ENCODE results near the gene PCBP3. TPM values are rescaled to one million over a fixed set of nuclear protein-coding genes. Genes with fewer than 3 reads are reported as not detected.

Gene PCBP3
- total and polyA plus RNA-seq, 12 donors = 1.7 to 15.8 (median 4.7) TPM

DNA sequence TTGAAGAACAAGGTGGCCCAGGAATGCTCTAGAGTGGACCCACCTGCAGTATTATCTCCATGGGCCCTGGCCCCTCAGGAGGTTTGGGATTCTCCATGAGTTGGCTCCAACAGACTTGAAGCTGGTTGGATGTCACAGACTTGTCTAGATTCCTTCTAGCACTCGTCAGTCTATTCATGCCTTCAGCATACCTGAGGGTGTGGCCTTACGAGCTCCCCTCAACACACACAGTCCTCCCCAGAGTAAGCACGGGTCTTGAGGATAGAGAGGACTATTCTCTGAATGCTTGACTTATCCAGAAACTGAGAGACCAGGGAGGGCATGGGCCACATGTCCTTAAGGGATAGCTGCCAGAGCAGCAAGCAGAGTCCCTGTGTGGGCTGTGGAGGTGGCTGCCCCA is 292.1 kb downstream of the PCBP3 start:
- Histone ChIP-seq H3K27me3 (no peaks in the 10 kb centered on the region), H3K4me3 (no peak overlapping the region), H3K27ac (no peak overlapping the region), H3K4me1 (replicated peaks in 1 of 2) (no peaks in the 10 kb centered on the region), H3K9me3 (replicated peaks in 1 of 3) (peaks cover 0 to 10% (median 0%) of the 10 kb centered on the region in 3 donors), H3K36me3 (replicated peaks in 1 of 2) (no peaks in the 10 kb centered on the region)
- 65 to 83% (median 74%) methylated on average over 3 of the region's 3 CpGs for WGBS, 4 donors
- TF ChIP-seq POLR2A (IDR thresholded peaks at IDR 0.05) (no peak), CTCF (IDR thresholded peaks at IDR 0.05) (no peak)
- no peak for DNase-seq
- intact Hi-C loops (cut with DNase I) = no loop called here

DNA sequence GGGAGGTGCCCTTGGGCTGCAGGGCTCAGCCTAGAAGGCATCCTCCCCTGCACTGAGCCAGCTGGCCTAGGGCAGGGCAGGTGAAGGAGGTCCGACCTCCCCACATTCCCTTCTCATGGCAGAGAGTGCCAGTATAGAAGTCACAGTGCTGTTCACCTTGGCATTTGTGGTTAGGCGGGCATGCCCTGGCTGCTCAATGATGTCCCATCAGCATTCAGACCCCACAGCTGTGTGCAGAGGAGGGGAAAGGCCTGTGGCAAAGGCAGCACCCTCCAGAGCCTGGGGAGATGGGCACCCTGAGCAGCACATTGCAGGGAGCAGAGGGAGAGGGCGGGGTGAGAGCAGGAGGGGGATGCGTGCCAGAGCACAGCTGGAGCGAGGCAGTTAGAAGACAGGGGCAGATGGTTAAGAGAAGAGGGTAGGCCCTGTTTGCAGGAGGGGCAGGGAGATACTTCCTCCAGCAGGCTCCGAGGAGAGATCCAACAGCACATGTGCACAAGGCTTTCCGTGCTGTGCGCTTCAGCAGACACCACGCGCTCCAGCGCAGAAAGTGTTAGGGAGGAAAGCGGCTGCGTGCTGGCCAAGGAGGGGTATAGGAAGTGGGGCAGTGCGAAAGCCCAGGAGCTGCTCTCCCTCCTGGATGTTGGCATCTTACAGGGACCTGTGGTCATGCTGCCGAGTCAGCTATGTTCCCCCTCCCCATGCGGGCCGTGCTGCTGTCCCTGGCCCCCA is 294.4 kb downstream of the PCBP3 start:
- intact Hi-C loops (cut with DNase I) = no loop called here
- no peak for DNase-seq
- 76 to 97% (median 88%) methylated on average over 13 to 17 of the region's 17 CpGs for WGBS, 4 donors
- Histone ChIP-seq H3K27ac (no peak overlapping the region), H3K9me3 (replicated peaks in 1 of 3) (peaks cover 0 to 10% (median 0%) of the 10 kb centered on the region in 3 donors), H3K4me3 (no peak overlapping the region), H3K27me3 (no peaks in the 10 kb centered on the region), H3K36me3 (replicated peaks in 1 of 2) (no peaks in the 10 kb centered on the region), H3K4me1 (replicated peaks in 1 of 2) (no peaks in the 10 kb centered on the region)
- no peak for TF ChIP-seq CTCF (IDR thresholded peaks at IDR 0.05)
- no peak for TF ChIP-seq POLR2A (IDR thresholded peaks at IDR 0.05)

DNA sequence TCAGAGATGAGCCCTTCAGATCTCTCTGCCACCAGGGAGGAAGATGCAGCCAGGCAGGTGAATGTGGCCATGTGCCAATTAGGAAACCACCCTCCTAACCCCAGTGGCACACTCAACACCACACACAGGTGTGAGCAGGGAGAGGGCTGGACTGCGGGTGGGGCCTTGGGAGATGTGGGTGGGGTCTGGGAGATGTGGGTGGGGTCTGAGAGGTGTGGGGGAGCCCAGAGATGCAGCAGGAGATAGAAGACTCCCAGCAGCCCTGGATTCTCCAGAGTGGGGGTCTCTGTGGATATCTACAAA is 294.9 kb downstream of the PCBP3 start:
- Histone ChIP-seq H3K4me1 (replicated peaks in 1 of 2) (no peaks in the 10 kb centered on the region), H3K27me3 (no peaks in the 10 kb centered on the region), H3K9me3 (replicated peaks in 1 of 3) (peaks cover 0 to 10% (median 0%) of the 10 kb centered on the region in 3 donors), H3K27ac (no peak overlapping the region), H3K36me3 (replicated peaks in 1 of 2) (no peaks in the 10 kb centered on the region), H3K4me3 (no peak overlapping the region)
- TF ChIP-seq CTCF (IDR thresholded peaks at IDR 0.05) (no peak), POLR2A (IDR thresholded peaks at IDR 0.05) (no peak)
- no peak for DNase-seq
- 78 to 100% (median 97%) methylated on average over 1 of the region's 1 CpG for WGBS, 4 donors
- intact Hi-C loops (cut with DNase I) = no loop called here

DNA sequence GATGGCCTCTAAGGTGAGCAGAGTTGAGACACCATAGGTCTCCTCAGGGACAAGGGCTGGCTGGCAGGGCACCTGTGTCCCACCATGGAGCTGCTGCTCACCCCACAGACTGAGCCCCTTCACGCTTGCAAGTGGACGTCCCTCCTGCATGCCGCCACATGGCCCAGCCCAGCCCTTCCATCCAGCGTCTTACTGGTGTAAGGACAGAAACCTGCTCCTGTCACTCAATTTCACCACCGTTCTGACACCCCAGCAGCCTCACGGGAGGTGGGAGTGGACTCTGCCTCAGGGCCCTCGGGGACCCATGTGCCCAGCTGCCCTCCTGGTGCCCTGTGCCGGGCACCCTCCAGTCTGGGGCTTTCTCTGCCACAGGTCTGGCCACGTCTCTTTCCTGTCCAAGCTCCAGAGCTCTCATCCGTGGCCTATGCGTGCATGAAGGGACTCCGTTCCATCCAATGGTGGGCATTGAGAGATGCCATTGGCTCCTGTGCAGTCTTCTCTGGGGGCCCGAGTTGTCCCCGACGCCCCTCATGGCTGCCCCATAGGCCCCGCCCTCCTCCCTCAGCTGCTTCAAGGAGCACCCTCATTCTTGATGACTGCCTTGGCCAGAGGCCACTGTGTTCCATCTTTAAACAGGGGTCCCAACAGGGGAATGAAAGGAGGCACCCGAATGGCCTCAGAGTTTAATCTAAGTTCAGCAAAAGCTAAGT is 295.4 kb downstream of the PCBP3 start:
- no peak overlapping the region for H3K27ac ChIP-seq
- no peak for TF ChIP-seq POLR2A (IDR thresholded peaks at IDR 0.05)
- no peak for TF ChIP-seq CTCF (IDR thresholded peaks at IDR 0.05)

More for the DNA sequence above, 295.4 kb downstream of the PCBP3 start:
- DNase-seq = no peak
- 84 to 98% (median 88%) methylated on average over 8 to 17 of the region's 17 CpGs for WGBS, 4 donors
- intact Hi-C loops (cut with DNase I) = no loop called here
- H3K27me3 ChIP-seq = no peaks in the 10 kb centered on the region
- no peaks in the 10 kb centered on the region for H3K36me3 ChIP-seq (replicated peaks in 1 of 2)
- H3K4me1 ChIP-seq (replicated peaks in 1 of 2) = no peaks in the 10 kb centered on the region
- peaks cover 0 to 10% (median 0%) of the 10 kb centered on the region in 3 donors for H3K9me3 ChIP-seq (replicated peaks in 1 of 3)
- H3K4me3 ChIP-seq = no peak overlapping the region
